Measurements from ENCODE around the gene GJD4.
A peak's percentile ranks its signal among the peaks of the same experiment; 100 is the strongest.

Gene GJD4

DNA sequence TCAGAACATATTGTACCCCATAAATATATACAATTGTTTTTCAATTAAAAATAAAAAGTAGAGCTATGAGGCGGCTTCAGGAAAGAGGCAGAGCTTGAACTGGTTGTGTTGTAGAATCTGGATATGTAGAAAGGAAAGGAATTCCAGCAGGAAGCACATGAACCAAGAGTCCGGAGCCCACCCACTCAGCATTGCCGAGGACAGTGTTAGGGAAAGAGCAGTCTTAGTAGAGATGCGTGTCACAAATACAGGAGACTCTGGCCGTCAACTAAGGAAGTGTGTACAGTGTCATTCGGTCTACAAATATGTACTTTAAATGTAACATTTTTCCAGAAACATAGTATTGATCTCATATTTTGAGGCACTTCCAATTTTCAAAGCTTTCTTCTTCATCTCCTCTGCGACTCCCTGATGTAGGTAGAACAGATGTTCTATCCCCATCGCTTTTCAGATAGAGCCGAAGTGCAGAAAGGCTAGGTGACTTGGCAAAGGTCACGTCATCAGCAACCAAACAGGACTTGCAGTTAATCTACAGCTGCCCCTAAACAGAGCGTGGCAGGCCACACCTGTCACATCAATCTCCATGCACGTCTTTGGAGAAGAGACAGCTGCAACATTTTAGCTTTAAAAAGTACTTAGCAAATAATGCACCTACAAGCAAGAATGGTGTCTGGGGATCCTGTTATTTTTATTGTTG lies 25.3 kb upstream of the GJD4 start:
- DNase-seq: no peak

DNA sequence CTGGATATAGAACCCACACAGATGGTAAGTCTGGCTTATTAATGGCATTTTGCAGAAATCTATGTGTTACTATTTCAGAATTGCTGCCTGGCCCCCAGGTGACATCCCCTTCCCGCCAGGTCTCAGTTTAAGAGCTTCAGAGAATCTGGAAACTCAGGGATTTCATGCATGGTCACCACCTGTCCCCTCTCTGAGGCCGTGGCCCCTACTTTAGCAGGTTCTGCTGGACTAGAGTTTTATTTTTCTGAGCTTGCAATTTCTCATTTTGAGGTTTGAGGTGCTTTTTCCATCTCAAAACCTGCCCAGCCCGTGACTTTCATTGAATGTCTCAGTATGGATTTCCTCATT lies 24.7 kb upstream of the GJD4 start:
- no peak for DNase-seq

DNA sequence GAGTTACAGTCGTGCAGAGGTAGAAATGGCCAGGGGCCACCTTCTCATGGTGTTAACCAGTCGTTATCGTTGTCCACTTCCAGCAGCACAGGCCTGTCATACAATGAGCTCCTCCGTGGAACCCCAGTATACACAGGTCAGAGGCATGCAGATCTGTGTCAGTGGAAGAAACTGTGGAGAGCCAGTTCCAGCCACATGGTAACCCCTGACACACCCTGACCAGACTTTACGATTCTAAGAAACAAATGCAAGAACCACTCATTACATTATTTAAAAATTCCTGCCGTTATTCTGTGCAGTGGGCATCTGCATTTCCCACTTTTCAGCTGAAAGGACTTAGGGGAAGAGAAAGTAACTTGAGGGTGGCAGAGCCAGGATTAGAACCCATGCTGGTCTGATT lies 23.5 kb upstream of the GJD4 start:
- DNase-seq: no peak

DNA sequence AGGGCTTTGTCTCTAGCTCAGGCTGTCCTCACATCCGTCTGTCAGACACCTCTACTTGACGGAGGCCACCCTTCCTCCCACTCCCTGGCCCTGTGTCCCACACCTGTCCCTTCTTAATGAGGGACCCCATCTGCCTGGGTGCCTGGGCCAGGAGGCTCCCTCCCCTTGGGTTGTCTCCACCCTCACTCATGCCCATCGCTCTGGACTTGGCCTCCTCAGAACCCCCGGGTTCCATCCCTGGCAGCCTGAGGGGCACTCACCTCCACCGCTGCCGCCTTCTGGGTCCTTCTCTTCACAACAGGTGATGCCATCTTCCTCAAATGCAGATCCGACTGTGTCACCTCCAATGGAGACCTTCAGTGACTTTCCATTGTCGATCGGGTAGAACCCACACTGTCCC lies 20.2 kb upstream of the GJD4 start:
- DNase-seq: no peak

DNA sequence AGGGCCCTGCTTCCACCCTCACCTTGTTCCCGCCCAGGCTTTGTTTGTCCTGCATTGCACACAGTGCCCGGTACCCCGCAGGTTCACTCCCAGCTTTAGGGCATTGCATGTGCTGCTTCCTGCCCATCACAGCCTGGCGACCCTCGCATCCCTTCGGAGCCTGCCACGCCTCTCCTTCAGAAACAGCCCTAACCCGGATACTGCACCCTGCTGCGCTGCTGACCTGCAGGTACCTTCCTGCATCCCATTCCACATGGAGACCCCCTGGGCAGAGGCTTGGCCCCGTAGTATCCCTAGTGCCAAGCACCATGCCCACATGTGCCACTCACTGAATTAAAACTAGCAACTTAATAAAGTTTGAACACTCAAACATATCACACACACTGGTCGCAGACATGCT lies 19.8 kb upstream of the GJD4 start:
- DNase-seq: no peak

DNA sequence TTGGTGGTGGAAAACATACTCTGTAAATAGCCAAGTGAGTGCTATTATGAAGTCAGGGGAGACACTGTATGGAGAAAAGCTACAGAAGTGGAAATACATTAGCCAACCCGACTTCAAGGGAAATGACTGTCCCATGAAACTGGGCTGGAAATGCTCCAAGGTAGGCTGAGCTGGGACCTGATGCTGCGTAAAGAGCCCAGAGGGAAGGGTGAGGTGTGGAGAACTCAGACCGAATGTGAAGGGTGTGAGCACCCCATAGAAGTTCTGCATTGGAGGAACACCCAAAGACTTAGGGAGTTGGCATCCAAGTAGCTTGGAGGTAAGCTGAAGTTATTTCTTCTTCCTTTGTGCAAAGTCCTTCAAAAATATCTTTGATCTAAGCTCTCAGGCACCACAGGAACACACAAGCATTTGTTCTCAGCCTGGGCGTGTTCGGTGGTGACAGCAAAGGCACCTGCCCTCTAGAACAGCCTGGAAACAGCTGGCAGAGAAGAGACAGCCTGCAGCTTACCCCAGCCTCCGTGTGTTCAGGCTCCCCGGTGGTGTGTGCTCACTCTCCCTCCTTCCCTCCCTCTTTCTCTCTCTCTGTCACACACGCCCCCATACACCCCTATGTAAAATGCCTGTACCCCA lies 19.1 kb upstream of the GJD4 start:
- peak; percentile 4 for DNase-seq

DNA sequence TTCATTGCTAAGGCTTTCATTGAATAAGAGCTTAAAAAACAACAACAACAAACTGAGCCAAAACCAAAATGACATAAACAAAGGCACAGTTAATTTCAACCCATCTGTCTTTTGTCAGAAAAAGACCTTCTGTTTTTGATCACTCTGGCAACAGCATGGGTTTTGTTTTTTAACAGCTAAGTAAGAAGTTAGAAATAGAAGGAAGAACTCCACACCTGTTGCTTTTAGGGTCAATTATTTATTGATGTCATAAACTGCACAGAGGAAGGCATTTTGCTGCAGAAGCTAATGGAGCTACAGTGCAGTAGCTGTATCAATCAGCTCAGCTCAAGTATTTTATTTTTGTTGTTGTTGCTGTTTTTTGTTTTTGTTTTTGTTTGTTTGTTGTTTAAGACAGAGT lies 16.3 kb upstream of the GJD4 start:
- DNase-seq: no peak

DNA sequence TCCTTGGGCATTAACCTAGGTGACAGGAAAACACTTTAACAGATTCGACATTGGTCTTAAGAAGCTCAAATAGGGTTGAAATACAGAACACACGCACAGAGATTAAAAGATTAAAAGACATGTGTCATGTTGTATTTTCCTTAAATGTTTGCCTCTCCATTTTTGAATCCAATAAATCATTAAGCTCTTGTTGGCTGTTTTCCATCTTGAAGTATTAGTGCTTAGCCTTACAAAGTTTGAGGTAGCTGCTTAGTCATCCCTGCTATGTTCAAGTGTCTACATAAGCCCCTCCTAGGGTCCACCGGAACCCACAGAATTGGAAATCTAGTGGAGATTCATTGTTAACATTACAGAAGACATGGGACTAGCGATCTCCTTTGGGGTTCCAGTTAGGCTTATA lies 12.7 kb upstream of the GJD4 start:
- DNase-seq: no peak

DNA sequence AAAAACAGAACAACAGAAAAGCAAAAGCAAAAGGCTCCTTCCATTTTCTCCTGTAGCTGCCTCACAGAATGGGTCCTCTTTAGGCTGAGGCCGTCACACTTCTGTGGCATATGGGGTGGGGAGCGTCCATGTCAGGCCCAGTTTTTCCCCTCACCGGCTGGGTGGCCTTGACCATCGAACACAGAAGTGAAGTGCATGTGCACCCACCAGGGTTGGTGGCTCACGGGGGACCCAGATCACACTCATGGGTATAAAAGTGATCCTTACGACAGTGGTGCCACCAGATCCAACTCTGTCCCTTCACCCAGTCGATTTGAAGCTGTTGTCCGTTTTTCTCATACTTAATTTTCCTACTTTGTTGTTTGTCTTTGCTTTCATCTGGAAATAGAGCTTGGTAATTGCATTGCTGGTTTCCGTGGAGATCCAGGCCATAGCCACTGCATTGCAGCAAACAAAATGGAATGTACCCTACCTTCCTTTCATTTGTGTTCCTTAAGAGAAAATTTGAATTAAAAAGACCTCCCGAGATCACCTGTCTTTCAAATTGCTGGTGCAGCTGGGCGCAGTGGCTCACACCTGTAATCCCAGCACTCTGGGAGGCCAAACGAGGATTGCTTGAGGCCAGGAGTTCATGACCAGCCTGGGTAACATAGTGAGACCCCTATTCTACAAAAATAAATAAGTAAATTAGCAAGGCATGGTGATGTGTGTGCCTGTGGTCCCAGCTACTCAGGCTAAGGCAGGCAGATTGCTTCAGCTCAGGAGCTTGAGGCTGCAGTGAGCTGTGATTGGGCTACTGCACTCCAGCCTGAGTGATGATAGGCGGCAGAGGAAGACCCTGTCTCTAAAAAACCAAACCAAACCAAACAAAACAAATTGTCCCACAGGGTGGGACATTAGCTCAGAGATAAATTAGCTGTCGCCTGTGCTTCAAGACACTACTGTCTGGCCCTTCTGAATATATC lies 10.7 kb upstream of the GJD4 start:
- no peak for DNase-seq

DNA sequence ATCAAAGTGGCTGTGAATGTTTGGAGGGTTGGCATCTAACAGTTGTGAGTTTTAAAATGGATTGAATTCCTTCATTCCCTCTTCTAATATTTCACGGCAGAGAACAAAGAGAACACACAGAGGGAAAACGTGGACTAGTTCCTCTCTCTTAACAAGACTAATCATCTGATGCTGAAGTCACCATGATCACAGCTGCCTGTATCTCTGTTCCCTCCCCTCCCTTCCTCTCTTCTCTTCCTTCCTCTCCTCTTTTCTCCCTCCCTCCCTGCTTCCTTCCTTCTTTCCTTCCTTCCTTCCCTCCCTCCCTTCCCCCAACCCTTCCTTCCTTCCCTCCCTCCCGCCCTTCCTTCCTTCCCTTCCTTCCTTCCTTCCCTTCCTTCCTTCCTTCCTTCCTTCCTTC lies 10.0 kb upstream of the GJD4 start:
- no peak for DNase-seq

DNA sequence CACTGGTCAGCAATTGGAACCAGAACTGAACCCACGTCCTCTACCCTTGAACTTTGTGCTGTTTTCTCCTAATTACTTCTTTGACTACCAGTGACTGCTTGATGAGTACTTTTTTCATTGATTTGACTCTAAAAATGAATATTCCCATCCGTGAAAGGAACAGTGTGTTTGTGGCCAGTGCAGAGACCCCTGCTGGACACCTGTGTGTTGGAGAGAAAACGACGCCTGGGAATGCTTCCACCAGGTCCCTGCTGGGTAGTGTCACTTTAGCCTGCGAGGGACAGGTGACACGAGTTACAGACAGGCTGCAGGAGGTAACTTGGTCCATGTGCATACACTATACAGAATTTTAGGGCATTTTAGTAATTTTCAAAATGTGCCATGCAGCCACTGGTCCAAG lies 6.8 kb upstream of the GJD4 start:
- DNase-seq: no peak

DNA sequence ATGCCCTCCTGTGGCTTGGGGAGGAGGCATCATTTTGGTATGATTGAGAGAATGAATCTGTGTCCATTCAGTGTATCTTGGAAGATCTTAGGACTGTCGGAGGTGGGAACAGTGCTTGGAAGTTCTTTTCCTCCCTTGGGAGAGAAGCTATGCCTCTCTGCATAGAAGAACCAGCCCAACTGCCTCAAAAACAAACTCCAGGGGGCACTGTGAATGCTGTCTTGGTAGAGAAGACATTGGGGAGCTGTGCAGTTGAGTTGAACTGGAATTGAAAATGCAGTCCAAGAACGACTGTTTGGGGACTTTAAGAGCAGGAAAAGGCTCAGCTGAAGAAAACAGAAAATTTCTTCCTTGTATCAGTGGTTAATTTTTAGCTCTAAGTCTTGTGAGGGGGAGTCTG lies 4.9 kb upstream of the GJD4 start:
- DNase-seq: no peak

DNA sequence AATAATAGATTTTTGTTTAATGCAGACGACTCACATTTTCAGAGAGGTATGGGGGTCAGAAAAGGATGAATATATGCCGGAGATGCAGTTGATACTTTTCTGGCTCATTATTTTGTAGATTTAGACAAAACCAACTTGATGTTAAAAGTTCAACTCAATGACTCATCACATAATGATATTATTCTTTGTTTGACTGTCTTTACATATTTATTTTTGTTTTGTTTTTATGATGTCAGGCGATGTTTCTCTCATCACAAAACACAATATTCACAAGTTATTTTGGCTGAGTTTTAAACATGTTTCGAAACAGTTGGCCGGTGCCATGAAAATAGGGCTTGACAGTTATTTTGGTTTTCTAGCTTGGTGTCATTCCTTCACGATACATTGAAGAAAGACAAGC lies 1.3 kb downstream of the GJD4 start:
- DNase-seq: no peak

DNA sequence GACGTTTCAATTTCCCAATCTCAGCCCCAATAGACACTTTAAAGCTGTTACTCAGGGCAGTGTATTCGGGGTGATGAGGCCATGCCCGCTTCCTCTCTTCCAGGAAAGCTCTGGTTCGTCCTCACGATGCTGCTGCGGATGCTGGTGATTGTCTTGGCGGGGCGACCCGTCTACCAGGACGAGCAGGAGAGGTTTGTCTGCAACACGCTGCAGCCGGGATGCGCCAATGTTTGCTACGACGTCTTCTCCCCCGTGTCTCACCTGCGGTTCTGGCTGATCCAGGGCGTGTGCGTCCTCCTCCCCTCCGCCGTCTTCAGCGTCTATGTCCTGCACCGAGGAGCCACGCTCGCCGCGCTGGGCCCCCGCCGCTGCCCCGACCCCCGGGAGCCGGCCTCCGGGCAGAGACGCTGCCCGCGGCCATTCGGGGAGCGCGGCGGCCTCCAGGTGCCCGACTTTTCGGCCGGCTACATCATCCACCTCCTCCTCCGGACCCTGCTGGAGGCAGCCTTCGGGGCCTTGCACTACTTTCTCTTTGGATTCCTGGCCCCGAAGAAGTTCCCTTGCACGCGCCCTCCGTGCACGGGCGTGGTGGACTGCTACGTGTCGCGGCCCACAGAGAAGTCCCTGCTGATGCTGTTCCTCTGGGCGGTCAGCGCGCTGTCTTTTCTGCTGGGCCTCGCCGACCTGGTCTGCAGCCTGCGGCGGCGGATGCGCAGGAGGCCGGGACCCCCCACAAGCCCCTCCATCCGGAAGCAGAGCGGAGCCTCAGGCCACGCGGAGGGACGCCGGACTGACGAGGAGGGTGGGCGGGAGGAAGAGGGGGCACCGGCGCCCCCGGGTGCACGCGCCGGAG lies 2.6 kb downstream of the GJD4 start:
- peak; percentile 29 for DNase-seq

DNA sequence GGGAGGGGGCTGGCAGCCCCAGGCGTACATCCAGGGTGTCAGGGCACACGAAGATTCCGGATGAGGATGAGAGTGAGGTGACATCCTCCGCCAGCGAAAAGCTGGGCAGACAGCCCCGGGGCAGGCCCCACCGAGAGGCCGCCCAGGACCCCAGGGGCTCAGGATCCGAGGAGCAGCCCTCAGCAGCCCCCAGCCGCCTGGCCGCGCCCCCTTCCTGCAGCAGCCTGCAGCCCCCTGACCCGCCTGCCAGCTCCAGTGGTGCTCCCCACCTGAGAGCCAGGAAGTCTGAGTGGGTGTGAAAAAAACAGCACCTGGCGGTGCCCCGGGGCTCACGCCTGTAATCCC lies 3.2 kb downstream of the GJD4 start:
- DNase-seq: peak; percentile 11

DNA sequence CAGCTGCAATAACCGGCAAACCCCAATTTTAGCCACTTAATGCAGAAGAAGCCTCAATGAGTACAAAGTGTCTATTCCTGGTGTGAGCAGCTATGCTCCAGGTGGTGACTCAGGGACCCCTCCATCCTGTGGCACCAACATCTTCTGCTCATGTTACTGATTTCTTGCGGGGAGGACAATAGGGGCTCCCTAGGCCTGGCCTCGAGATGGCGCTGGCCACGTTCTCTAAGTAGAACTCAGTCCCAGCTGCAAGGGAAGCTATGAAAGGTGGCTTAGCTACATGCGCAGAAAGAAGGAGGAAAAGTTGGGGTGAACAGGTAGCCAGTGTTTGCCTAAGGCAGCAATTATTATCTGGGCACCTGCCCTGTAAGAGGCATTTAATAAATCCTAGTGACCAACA lies 6.6 kb downstream of the GJD4 start:
- DNase-seq: peak; percentile 21

DNA sequence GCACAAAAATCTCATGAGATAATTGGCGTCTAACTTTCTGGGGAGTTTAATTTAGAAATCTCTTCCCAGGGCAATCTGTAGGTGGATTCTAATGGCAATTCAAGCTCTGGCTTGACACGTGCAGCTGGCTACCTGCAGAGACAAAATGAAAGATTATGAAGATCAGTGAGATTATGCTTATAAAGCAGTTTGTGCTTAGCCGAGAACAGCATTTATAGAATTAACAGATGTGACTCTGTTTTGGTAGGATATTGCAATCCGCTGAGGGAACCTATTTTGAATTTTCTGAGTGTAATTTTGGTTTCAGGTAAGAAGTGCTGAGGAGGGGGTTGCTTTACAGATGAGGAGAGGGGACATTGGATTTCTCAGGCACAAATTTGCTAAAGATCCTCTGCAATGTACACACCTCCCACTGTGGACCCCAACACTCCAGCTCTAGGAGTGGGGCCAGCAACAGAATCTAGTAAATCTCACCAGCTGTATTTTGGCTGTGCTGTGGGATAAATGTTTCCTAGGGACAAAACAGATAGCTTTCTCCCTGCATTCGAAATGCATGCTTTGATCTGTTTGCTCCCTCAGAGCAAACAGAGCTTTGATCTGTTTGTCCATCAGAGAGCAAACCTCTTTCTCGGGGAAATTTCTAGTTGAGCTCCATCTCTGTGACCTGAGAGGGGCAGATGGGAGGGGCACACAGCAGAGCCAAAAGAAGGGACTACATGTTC lies 7.4 kb downstream of the GJD4 start:
- no peak for DNase-seq

DNA sequence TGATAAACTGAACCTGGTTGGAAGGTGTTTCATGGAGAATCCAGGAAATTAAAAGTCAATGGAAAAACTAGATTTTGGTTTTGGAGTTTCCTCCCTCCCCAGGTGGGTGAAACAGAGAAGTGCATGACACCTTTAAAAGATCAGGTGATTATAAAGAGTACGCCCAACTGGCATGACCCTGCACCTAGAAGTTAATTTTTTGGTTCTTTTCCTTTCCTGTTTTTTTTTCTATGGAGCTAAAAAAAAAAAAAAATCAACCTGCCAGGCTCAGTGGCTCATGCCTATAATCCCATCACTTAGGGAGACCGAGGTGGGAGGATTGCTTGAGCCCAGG lies 7.9 kb downstream of the GJD4 start:
- DNase-seq: no peak

DNA sequence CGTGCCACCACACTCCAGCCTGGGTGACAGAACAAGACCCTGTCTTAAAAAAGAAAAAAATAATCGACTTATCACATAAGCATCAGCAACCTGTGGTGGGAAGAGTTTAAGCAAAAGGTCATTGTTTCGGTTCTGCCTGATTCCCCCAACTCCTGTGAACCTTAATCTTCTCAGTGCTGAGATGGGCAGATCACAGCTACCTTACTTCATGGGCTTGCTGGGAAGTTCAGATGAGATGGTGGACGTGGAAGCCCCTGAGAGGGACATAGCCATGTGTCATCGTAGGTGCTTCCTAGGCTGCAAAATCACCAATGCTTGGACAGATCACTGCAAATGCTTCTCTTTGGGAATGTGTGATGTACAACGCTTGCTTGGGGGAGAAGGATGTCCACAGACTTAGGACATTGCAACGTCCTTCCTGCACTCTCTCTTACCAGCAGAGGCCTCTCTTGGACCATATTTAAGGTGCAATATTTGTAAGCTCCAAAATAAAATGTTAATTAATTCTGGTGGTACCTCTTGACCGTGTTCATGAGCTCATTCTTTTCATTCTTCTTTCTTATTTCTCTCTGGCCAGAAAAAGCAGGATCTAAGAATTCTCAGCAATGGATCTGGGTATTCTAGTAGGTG lies 8.6 kb downstream of the GJD4 start:
- peak; percentile 15 for DNase-seq

DNA sequence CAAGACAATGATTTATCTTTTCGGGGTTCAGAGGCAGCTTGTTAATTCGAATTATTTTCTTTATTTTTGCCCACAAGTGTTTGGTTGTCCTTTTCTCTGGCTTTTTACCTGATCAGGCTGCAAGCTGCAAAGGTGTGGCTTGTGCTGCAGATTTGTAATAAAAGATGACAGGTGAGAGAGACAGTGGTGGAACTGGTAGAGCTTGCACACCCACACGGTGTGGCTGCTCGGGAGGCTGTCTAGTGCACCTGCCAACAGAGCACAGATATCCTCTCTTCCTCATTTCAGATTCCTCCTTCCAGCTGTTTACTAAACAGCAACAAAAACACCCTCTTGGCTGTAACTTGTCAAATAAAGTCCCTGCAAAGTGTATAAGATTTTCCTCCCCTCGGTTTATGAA lies 9.2 kb downstream of the GJD4 start:
- DNase-seq: no peak

DNA sequence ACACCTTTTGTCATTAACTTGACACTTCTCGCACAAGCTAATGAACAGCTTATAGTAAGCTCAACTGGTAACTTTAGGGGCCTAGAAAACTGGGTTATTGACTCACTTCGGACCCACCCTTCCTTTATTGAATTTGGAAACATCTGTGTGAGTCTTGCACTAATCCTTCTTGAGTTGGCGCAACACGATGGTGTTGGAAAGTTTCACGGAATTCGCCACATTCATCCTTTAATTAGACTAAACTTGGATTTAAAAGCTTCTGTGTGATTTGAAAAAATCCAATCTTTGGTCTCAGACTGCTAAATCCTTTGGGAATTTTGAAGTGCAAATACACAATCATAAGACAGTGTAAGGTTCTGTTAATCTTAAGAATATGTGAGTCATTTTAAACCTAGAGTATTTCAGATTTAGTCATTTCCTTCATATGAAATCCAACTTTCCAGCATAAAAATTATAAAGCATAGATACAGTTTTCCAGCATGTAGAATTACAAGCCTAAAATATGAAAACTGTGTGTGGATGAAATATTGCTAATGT lies 21.9 kb downstream of the GJD4 start:
- DNase-seq: no peak

DNA sequence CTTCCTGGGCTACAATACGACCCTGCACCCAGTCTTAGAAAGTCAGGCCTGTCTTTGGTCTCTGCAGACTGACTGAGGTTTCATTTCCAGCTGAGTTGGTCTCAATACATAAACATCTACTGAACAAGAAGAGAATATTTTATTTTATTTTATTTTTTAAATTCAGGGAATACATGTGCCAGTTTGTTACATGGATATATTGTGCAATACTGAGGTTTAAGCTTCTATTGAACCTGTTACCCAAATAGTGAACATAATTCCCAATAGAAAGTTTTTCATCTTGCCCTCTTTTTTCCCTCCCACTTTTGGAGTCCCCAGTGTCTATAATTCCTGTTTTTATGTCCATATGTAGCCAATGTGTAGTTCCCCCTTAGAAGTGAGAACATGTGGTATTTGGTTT lies 26.3 kb downstream of the GJD4 start:
- DNase-seq: no peak
